ENCODE results near the gene ZNF684. TPM values are rescaled to one million over a fixed set of nuclear protein-coding genes. Genes with fewer than 3 reads are reported as not detected.

Gene ZNF684
- total and polyA plus RNA-seq, 9 of the 15 experiments (the other 6 are each of a cell fraction or from before 2014, with no cell fraction given) = 4.8 to 8.8 (median 5.5) TPM

DNA sequence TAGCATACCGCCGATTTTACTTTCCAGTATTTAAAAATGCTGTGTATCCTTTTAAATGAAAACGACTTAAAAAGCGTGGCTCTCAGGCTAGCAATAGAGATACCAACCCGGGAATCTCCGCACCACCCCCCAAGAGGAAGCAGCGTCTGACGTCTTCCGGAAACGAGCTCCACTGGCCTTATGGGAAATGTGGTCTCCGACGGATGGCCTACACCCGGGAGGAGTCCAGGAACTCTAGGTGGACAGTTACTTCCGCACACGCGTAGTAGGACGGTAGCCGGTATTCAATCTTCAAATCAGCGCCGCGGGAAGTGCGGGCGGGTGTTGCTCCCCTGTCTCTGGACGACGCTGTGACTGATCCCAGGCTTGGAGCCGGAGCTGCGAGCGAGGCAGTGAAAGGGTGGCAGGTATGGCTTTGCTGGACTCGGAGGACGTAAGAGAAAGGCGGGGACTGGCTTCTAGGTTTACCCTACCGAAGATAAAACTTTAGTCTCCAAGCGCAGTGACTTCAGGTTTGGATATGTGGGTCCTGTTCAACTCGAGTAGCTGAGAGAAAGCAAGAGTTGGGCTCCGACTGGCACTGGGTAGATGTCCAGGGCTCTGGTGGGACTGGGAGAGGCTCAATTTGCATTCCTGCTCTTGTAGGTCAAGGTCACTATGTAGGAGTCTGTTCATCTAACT lies at the start of gene ZNF684 (continued):
- TF ChIP-seq, protein P1, sequence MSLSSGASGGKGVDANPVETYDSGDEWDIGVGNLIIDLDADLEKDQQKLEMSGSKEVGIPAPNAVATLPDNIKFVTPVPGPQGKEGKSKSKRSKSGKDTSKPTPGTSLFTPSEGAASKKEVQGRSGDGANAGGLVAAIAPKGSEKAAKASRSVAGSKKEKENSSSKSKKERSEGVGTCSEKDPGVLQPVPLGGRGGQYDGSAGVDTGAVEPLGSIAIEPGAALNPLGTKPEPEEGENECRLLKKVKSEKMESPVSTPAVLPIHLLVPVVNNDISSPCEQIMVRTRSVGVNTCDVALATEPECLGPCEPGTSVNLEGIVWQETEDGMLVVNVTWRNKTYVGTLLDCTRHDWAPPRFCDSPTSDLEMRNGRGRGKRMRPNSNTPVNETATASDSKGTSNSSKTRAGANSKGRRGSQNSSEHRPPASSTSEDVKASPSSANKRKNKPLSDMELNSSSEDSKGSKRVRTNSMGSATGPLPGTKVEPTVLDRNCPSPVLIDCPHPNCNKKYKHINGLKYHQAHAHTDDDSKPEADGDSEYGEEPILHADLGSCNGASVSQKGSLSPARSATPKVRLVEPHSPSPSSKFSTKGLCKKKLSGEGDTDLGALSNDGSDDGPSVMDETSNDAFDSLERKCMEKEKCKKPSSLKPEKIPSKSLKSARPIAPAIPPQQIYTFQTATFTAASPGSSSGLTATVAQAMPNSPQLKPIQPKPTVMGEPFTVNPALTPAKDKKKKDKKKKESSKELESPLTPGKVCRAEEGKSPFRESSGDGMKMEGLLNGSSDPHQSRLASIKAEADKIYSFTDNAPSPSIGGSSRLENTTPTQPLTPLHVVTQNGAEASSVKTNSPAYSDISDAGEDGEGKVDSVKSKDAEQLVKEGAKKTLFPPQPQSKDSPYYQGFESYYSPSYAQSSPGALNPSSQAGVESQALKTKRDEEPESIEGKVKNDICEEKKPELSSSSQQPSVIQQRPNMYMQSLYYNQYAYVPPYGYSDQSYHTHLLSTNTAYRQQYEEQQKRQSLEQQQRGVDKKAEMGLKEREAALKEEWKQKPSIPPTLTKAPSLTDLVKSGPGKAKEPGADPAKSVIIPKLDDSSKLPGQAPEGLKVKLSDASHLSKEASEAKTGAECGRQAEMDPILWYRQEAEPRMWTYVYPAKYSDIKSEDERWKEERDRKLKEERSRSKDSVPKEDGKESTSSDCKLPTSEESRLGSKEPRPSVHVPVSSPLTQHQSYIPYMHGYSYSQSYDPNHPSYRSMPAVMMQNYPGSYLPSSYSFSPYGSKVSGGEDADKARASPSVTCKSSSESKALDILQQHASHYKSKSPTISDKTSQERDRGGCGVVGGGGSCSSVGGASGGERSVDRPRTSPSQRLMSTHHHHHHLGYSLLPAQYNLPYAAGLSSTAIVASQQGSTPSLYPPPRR (CRISPR knock-in tag; IDR thresholded peaks at IDR 0.05; ENCODE audit: borderline replicate concordance) = no peak
- TF ChIP-seq POLR2H (tag; IDR thresholded peaks at IDR 0.05; ENCODE audit: low read depth) (peak; percentile 77; the same call in 1 of the 2 replicates), ESRRB (CRISPR knock-in tag; IDR thresholded peaks at IDR 0.05; ENCODE audit: borderline replicate concordance) (no peak), SMARCC2 (IDR thresholded peaks at IDR 0.05; ENCODE audit: low read depth) (no peak), PHB2 (IDR thresholded peaks at IDR 0.05; ENCODE audit: low read depth) (no peak), GABPB2 (CRISPR knock-in tag; conservative IDR thresholded peaks at IDR 0.05) (no peak), KAT8 (IDR thresholded peaks at IDR 0.05; ENCODE audit: low read depth) (no peak), CCNT2 (IDR thresholded peaks at IDR 0.05; ENCODE audit: borderline replicate concordance, extremely low read depth, insufficient read length, low read depth, low read length) (no peak), SRF (CRISPR knock-in tag; IDR thresholded peaks at IDR 0.05) (peak in 1 of 2 experiments; percentile 44; a peak in 2 of 4 replicates), ZNF263 (CRISPR knock-in tag; IDR thresholded peaks at IDR 0.05; ENCODE audit: borderline replicate concordance) (no peak; the same call in 1 of the 2 replicates), DPF2 (IDR thresholded peaks at IDR 0.05) (0 out of 2 replicates have a peak, but pooled peaks have one; percentile 19), PPARD (CRISPR knock-in tag; IDR thresholded peaks at IDR 0.05) (no peak), FOXM1 (IDR thresholded peaks at IDR 0.05; ENCODE audit: low read depth) (peak; percentile 24; the same call in 1 of the 2 replicates), FOXM1 (CRISPR knock-in tag; IDR thresholded peaks at IDR 0.05; ENCODE audit: low read depth) (peak; percentile 50; the same call in 1 of the 2 replicates), CHD1 (IDR thresholded peaks at IDR 0.05; ENCODE audit: low read length) (no peak)
- TF ChIP-seq, protein P2, sequence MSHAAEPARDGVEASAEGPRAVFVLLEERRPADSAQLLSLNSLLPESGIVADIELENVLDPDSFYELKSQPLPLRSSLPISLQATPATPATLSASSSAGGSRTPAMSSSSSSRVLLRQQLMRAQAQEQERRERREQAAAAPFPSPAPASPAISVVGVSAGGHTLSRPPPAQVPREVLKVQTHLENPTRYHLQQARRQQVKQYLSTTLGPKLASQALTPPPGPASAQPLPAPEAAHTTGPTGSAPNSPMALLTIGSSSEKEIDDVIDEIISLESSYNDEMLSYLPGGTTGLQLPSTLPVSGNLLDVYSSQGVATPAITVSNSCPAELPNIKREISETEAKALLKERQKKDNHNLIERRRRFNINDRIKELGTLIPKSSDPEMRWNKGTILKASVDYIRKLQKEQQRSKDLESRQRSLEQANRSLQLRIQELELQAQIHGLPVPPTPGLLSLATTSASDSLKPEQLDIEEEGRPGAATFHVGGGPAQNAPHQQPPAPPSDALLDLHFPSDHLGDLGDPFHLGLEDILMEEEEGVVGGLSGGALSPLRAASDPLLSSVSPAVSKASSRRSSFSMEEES (CRISPR knock-in tag; IDR thresholded peaks at IDR 0.05) = no peak
- TF ChIP-seq, protein P3, sequence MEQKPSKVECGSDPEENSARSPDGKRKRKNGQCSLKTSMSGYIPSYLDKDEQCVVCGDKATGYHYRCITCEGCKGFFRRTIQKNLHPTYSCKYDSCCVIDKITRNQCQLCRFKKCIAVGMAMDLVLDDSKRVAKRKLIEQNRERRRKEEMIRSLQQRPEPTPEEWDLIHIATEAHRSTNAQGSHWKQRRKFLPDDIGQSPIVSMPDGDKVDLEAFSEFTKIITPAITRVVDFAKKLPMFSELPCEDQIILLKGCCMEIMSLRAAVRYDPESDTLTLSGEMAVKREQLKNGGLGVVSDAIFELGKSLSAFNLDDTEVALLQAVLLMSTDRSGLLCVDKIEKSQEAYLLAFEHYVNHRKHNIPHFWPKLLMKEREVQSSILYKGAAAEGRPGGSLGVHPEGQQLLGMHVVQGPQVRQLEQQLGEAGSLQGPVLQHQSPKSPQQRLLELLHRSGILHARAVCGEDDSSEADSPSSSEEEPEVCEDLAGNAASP (IDR thresholded peaks at IDR 0.05) = no peak

Data from K562 (cell line).